Sigmoid colon (tissue), 7 donors: ENCODE results near the gene ZNF541. TPM values are rescaled to one million over a fixed set of nuclear protein-coding genes. Genes with fewer than 3 reads are reported as not detected.
"Not testable (repeated sequence)": the region's sequence is repeated elsewhere in the genome, so short reads cannot be mapped to it uniquely, and the experiment has no call there.

Source experiments
- DNase-seq: peaks from one replicate; pipeline ENCODE4 v3.0.0-alpha.2; 2019
- H3K27ac ChIP-seq, 4 donors: fragments of 200-600 bp; sonication (generic); one replicate each; pipeline ENCODE4 v1.5.1; 2016 to 2019; ENCODE audit warnings: mild to moderate bottlenecking in 1 of 4
- H3K27me3 ChIP-seq, 3 donors: fragments of 200-600 bp; sonication (generic); one replicate each; pipeline ENCODE4 v1.5.1; 2019; ENCODE audit warnings: mild to moderate bottlenecking in 1 of 3
- H3K36me3 ChIP-seq, 4 donors: fragments of 200-600 bp; sonication (generic); one replicate each; pipeline ENCODE4 v1.5.1; 2016 to 2019
- H3K4me1 ChIP-seq, 4 donors: fragments of 200-600 bp; sonication (generic); one replicate each; pipeline ENCODE4 v1.5.1; 2017 to 2019
- H3K4me3 ChIP-seq, 4 donors: fragments of 200-600 bp; sonication (generic); one replicate each; pipeline ENCODE4 v1.5.1; 2017 to 2019; ENCODE audit warnings: mild to moderate bottlenecking in 2 of 4, moderate library complexity in 1 of 4
- H3K9me3 ChIP-seq, 4 donors: fragments of 200-600 bp in 3 of 4; sonication (generic) in 3 of 4; one replicate each; pipeline versions ENCODE4 v1.5.1 to v1.6.1; 2013 to 2019
- CTCF ChIP-seq, 4 experiments: fragments of 450-650 bp in 3 of 4; fragments of 200-600 bp in 1 of 4; IDR thresholded peaks; one replicate each; pipeline ENCODE4 v1.5.1; 2016 to 2019; ENCODE audit warnings: antibody characterized with exemption in 4 of 4, mild to moderate bottlenecking in 3 of 4, moderate library complexity in 2 of 4
- EP300 ChIP-seq, 4 donors: sonication (generic); formaldehyde crosslinking; IDR thresholded peaks; one replicate each; pipeline ENCODE4 v1.6.1; 2017; ENCODE audit warnings: antibody characterized with exemption in 4 of 4
- POLR2A ChIP-seq, 2 donors: fragments of 450-650 bp; IDR thresholded peaks; one replicate each; pipeline ENCODE4 v1.6.1; 2016; ENCODE audit warnings: antibody characterized with exemption in 2 of 2, mild to moderate bottlenecking in 2 of 2, moderate library complexity in 2 of 2
- POLR2AphosphoS5 ChIP-seq, 4 donors: sonication (generic); formaldehyde crosslinking; IDR thresholded peaks; one replicate each; pipeline ENCODE4 v1.6.1; 2017; ENCODE audit warnings: antibody characterized with exemption in 4 of 4
- WGBS, 2 donors: extraction: QIAGEN DNeasy Blood & Tissue Kit; methylation state at CpG; one replicate each; pipeline ENCODE4 v1.1.7; 2013; 5-methylcytosine and 5-hydroxymethylcytosine counted together
- intact Hi-C: fragments of 100-400 bp; cut with DNase I; formaldehyde crosslinking; loops from one replicate; pipeline ENCODE4 v1.15.1; 2023
- polyA plus RNA-seq, 3 donors: library from polyadenylated mRNA; stranded (reverse); fragments of 200-250 nt; gene quantifications; one replicate each; pipeline ENCODE4 v1.2.3, GENCODE V29; 2013
- total RNA-seq, 4 donors: library from RNA; depleted of rRNA; stranded (reverse); fragments of >200 nt; gene quantifications; one replicate each; pipeline ENCODE4 v1.1.0, GENCODE V29; 2016
- donor health status: healthy with polysubstance abuse.
- donor health status: Bipolar disorder and iron deficiency.
- donor health status: healthy.

The ZNF541 gene
- total and polyA plus RNA-seq, 7 donors, result 0.22 to 1.7 (median 1.3) TPM; not detected in 3

GRCh38 chr19:47593860-47594259 lies 20.9 kb upstream of the ZNF541 start:
- TF ChIP-seq POLR2AphosphoS5 (IDR thresholded peaks at IDR 0.05), result no peak
- TF ChIP-seq POLR2A (IDR thresholded peaks at IDR 0.05), result no peak
- TF ChIP-seq EP300 (IDR thresholded peaks at IDR 0.05), result no peak
- no peak for TF ChIP-seq CTCF (IDR thresholded peaks at IDR 0.05)
- Histone ChIP-seq H3K27me3 (no peaks in the 10 kb centered on the region), H3K9me3 (no peaks in the 10 kb centered on the region), H3K4me1 (peaks cover 0 to 8% (median 7%) of the 10 kb centered on the region in 4 donors), H3K4me3 (no peak overlapping the region), H3K27ac (no peak overlapping the region), H3K36me3 (no peaks in the 10 kb centered on the region)
- intact Hi-C loops, result no loop called here
- 90 to 91% methylated on average over 6 of the region's 6 CpGs for WGBS, 2 donors
- DNase-seq, result no peak

- Histone ChIP-seq H3K27me3 (no peaks in the 10 kb centered on the region), H3K9me3 (peaks cover 0 to 7% (median 0%) of the 10 kb centered on the region in 4 donors), H3K36me3 (no peaks in the 10 kb centered on the region), H3K27ac (peak overlapping the region in 1 of 4 donors; percentile 2), H3K4me1 (no peaks in the 10 kb centered on the region), H3K4me3 (no peak overlapping the region)
- no peak for TF ChIP-seq EP300 (IDR thresholded peaks at IDR 0.05)
- no peak for TF ChIP-seq CTCF (IDR thresholded peaks at IDR 0.05)
- TF ChIP-seq POLR2AphosphoS5 (IDR thresholded peaks at IDR 0.05), result no peak
- no peak for TF ChIP-seq POLR2A (IDR thresholded peaks at IDR 0.05)
- 63 to 66% methylated on average over 7 of the region's 7 CpGs for WGBS, 2 donors
- DNase-seq, result no peak
- intact Hi-C loops, result no loop called here
These were observed 16.9 kb upstream of the ZNF541 start for GRCh38 chr19:47589824-47590223.

GRCh38 chr19:47587295-47587694 lies 14.3 kb upstream of the ZNF541 start:
- Histone ChIP-seq H3K4me1 (no peaks in the 10 kb centered on the region), H3K27me3 (no peaks in the 10 kb centered on the region), H3K4me3 (no peak overlapping the region), H3K9me3 (peaks cover 0 to 7% (median 0%) of the 10 kb centered on the region in 4 donors), H3K27ac (no peak overlapping the region), H3K36me3 (no peaks in the 10 kb centered on the region)
- 91 to 95% methylated on average over 4 of the region's 4 CpGs for WGBS, 2 donors
- intact Hi-C loops, result no loop called here
- TF ChIP-seq POLR2AphosphoS5 (IDR thresholded peaks at IDR 0.05), result no peak
- no peak for TF ChIP-seq CTCF (IDR thresholded peaks at IDR 0.05)
- TF ChIP-seq EP300 (IDR thresholded peaks at IDR 0.05), result no peak
- no peak for TF ChIP-seq POLR2A (IDR thresholded peaks at IDR 0.05)
- no peak for DNase-seq

- H3K9me3 ChIP-seq, DNase-seq, H3K27ac ChIP-seq, intact Hi-C loops, H3K4me3 ChIP-seq, H3K27me3 ChIP-seq, H3K4me1 ChIP-seq, H3K36me3 ChIP-seq: not testable (repeated sequence)
- 83 to 89% methylated on average over 1 of the region's 1 CpG for WGBS, 2 donors
These were observed 10.2 kb upstream of the ZNF541 start for GRCh38 chr19:47583161-47583560.

GRCh38 chr19:47582320-47582909 lies 9.5 kb upstream of the ZNF541 start:
- 16 to 37% methylated on average over 6 of the region's 6 CpGs for WGBS, 2 donors
- H3K27ac ChIP-seq, result no peak overlapping the region

More at GRCh38 chr19:47582320-47582909, 9.5 kb upstream of the ZNF541 start:
- Histone ChIP-seq H3K9me3 (peaks cover 0 to 7% (median 0%) of the 10 kb centered on the region in 4 donors), H3K27me3 (no peaks in the 10 kb centered on the region), H3K4me1 (no peaks in the 10 kb centered on the region), H3K4me3 (no peak overlapping the region), H3K36me3 (no peaks in the 10 kb centered on the region)
- TF ChIP-seq POLR2AphosphoS5 (IDR thresholded peaks at IDR 0.05) (no peak), EP300 (IDR thresholded peaks at IDR 0.05) (no peak), CTCF (IDR thresholded peaks at IDR 0.05) (no peak), POLR2A (IDR thresholded peaks at IDR 0.05) (no peak)
- intact Hi-C loops, result no loop called here
- no peak for DNase-seq
